K562 (cell line): Measurements from ENCODE around the gene DHDH. TPM values are rescaled to one million over a fixed set of nuclear protein-coding genes. Genes with fewer than 3 reads are reported as not detected.
A peak's percentile ranks its signal among the peaks of the same experiment; 100 is the strongest.

Experiments
- BRCA1 ChIP-seq, 2 experiments: fragments of 450-650 bp in 1 of 2; sonication (generic) in 1 of 2; formaldehyde crosslinking in 1 of 2; IDR thresholded peaks; 2 replicates each; pipeline versions ENCODE4 v1.5.0 to v1.6.1; 2017 to 2020; ENCODE audit warnings: mild to moderate bottlenecking in 1 of 2, missing genetic modification reagents in 1 of 2
- CBX5 ChIP-seq: IDR thresholded peaks from 2 replicates; pipeline ENCODE4 v1.6.1; 2014; ENCODE audit warnings: low read depth, borderline replicate concordance
- ERF ChIP-seq: fragments of 450-650 bp; formaldehyde crosslinking; IDR thresholded peaks from 2 replicates; pipeline ENCODE4 v1.4.0; 2020; ENCODE audit warnings: mild to moderate bottlenecking, mixed read lengths
- ETS1 ChIP-seq: conservative IDR thresholded peaks from 2 replicates; pipeline ENCODE4 v1.6.1; 2011; ENCODE audit warnings: low read depth, mild to moderate bottlenecking, low read length; ENCODE audit not compliant: control insufficient read depth
- HNRNPL ChIP-seq: fragments of 200-400 bp; formaldehyde crosslinking; IDR thresholded peaks from 2 replicates; pipeline ENCODE4 v1.6.1; 2017; ENCODE audit warnings: low read depth, mild to moderate bottlenecking, low read length
- JUNB ChIP-seq: fragments of 450-650 bp; formaldehyde crosslinking; conservative IDR thresholded peaks from 2 replicates; pipeline ENCODE4 v1.4.0; 2020; ENCODE audit warnings: mild to moderate bottlenecking
- KAT8 ChIP-seq: fragments of 450-650 bp; IDR thresholded peaks from 2 replicates; pipeline ENCODE4 v1.6.1; 2016; ENCODE audit warnings: low read depth, mild to moderate bottlenecking
- KDM1A ChIP-seq, 2 experiments: fragments of 450-650 bp; IDR thresholded peaks; 2 replicates each; pipeline ENCODE4 v1.6.1; 2016; ENCODE audit warnings: mild to moderate bottlenecking in 2 of 2
- NR2C2 ChIP-seq, 2 experiments: fragments of 200-800 bp in 1 of 2; sonication (Bioruptor generic) in 1 of 2; sonication (generic) in 1 of 2; formaldehyde crosslinking in 1 of 2; IDR thresholded peaks; 2 replicates each; pipeline versions ENCODE4 v1.6.1 to v1.8.0; 2016 to 2022; ENCODE audit warnings: mild to moderate bottlenecking in 1 of 2, missing compliant biosample characterization in 1 of 2, missing genetic modification characterization in 1 of 2, missing genetic modification reagents in 1 of 2
- POLR2G ChIP-seq: fragments of 200-400 bp; formaldehyde crosslinking; IDR thresholded peaks from 2 replicates; pipeline ENCODE4 v1.6.1; 2017; ENCODE audit warnings: low read depth, mild to moderate bottlenecking, antibody characterized with exemption, low read length, moderate library complexity
- POLR2H ChIP-seq: IDR thresholded peaks from 2 replicates; pipeline ENCODE4 v1.6.1; 2016; ENCODE audit warnings: missing genetic modification characterization, low read depth, mild to moderate bottlenecking, control low read depth, missing compliant biosample characterization, moderate library complexity
- PPARD ChIP-seq: fragments of 250-450 bp; sonication (Bioruptor Pico); IDR thresholded peaks from 2 replicates; pipeline ENCODE4 v1.8.0; 2022; ENCODE audit warnings: inconsistent platforms, mild to moderate bottlenecking, moderate library complexity
- PRDM10 ChIP-seq: fragments of 450-650 bp; IDR thresholded peaks from 2 replicates; pipeline ENCODE4 v1.6.1; 2018; ENCODE audit not compliant: partially characterized antibody
- STAT5B ChIP-seq: fragments of 250-450 bp; sonication (Bioruptor Pico); IDR thresholded peaks from 2 replicates; pipeline ENCODE4 v1.8.0; 2021; ENCODE audit warnings: mild to moderate bottlenecking, inconsistent platforms
- TGIF2 ChIP-seq: sonication (generic); formaldehyde crosslinking; IDR thresholded peaks from 2 replicates; pipeline ENCODE4 v1.8.1; 2022; ENCODE audit warnings: mild to moderate bottlenecking, missing genetic modification reagents, moderate library complexity
- ZNF232 ChIP-seq: sonication (generic); formaldehyde crosslinking; IDR thresholded peaks from 2 replicates; pipeline ENCODE4 v1.8.0; 2022; ENCODE audit warnings: mild to moderate bottlenecking, missing genetic modification reagents
- ZNF395 ChIP-seq: fragments of 200-800 bp; sonication (Bioruptor generic); IDR thresholded peaks from 2 replicates; pipeline ENCODE4 v1.6.1; 2017; ENCODE audit warnings: missing genetic modification characterization, missing compliant biosample characterization
- ZNF431 ChIP-seq: sonication (generic); formaldehyde crosslinking; IDR thresholded peaks from 2 replicates; pipeline ENCODE4 v1.8.0; 2022; ENCODE audit warnings: mild to moderate bottlenecking, missing genetic modification reagents
- ZNF512 ChIP-seq: IDR thresholded peaks from 2 replicates; pipeline ENCODE4 v1.6.1; 2016; ENCODE audit warnings: missing genetic modification characterization, missing compliant biosample characterization
- ZNF695 ChIP-seq: fragments of 450-650 bp; formaldehyde crosslinking; IDR thresholded peaks from 2 replicates; pipeline ENCODE4 v1.4.0; 2020; ENCODE audit warnings: mild to moderate bottlenecking, moderate library complexity
- polyA plus RNA-seq, 8 experiments: library from polyadenylated mRNA; depleted of rRNA in 4 of 8; stranded (reverse) in 5 of 8; unstranded in 3 of 8; fragments of >200 nt; fragmentation: Nextera tagmentation in 2 of 8; fragmentation: Illumina TruSeq in 1 of 8; extraction: Ambion mirVana in 2 of 8; extraction: Trizol in 1 of 8; gene quantifications; 2 replicates each; pipeline versions ENCODE4 v1.2.1 to v1.2.3, GENCODE V29; 2011 to 2014; ENCODE audit warnings: inconsistent platforms in 1 of 8, missing spikeins in 1 of 8
- total RNA-seq, 7 experiments: library from RNA; depleted of rRNA in 6 of 7; stranded (reverse); fragments of >200 nt in 6 of 7; fragmentation: Illumina TruSeq in 2 of 7; extraction: Trizol in 2 of 7; gene quantifications; 2 replicates each; pipeline versions ENCODE4 v1.2.1 to v1.2.3, GENCODE V29; 2011 to 2021; ENCODE audit warnings: low replicate concordance in 1 of 7

The DHDH gene
- total and polyA plus RNA-seq, 9 of the 15 experiments (the other 6 are each of a cell fraction or from before 2014, with no cell fraction given) = 0.37 to 1.9 (median 0.87) TPM

- no peak for TF ChIP-seq ZNF512 (tag)
- TF ChIP-seq PRDM10 = peak; percentile 97
- TF ChIP-seq KDM1A (IDR thresholded peaks at IDR 0.05) = no peak
- no peak for TF ChIP-seq TGIF2 (CRISPR knock-in tag)
- no peak for TF ChIP-seq ZNF395
- TF ChIP-seq HNRNPL = no peak
- no peak for TF ChIP-seq ZNF431 (CRISPR knock-in tag)
- TF ChIP-seq NR2C2 (CRISPR knock-in tag; IDR thresholded peaks at IDR 0.05) = no peak
- TF ChIP-seq NR2C2 (tag; IDR thresholded peaks at IDR 0.05) = peak; percentile 51; the same call in 1 of the 2 replicates
- TF ChIP-seq ZNF232 (CRISPR knock-in tag) = no peak
- no peak for TF ChIP-seq ZNF695 (CRISPR knock-in tag)
- TF ChIP-seq POLR2H (tag) = peak; percentile 66
- TF ChIP-seq POLR2G = peak; percentile 74
- TF ChIP-seq JUNB (CRISPR knock-in tag) = no peak
- TF ChIP-seq ERF (CRISPR knock-in tag) = no peak
- TF ChIP-seq ETS1 = peak; percentile 69
- TF ChIP-seq PPARD (CRISPR knock-in tag) = no peak
- no peak for TF ChIP-seq CBX5
- TF ChIP-seq KAT8 = no peak
- TF ChIP-seq BRCA1 (IDR thresholded peaks at IDR 0.05) = no peak
- TF ChIP-seq BRCA1 (CRISPR knock-in tag; IDR thresholded peaks at IDR 0.05) = no peak
- no peak for TF ChIP-seq STAT5B
Observed at GRCh38 chr19:48993175-48994034, 59.9 kb downstream of the DHDH start, which contains the start of the genes GYS1 and RUVBL2 (continued).
